GM12878 (cell line): Measurements from ENCODE around the gene COL1A1. TPM values are rescaled to one million over a fixed set of nuclear protein-coding genes. Genes with fewer than 3 reads are reported as not detected.
A peak's percentile ranks its signal among the peaks of the same experiment; 100 is the strongest.

Experiments
- ATAC-seq: fragments of 200-7000 bp; cut with Tn5 transposase; 3 replicates; pipeline ENCODE4 v1.9.1; 2020; ENCODE audit warnings: mild to moderate bottlenecking, moderate library complexity
- BruUV-seq: library from RNA; stranded (reverse); fragments of 400-500 nt; replicated peaks from 2 replicates; lab custom pipeline; 2021; lab: Mats Ljungman, UMichigan
- CTCF ChIA-PET: fragments of 300-600 bp; sonication (Branson Sonifier 250); formaldehyde crosslinking; extraction: SDS; loops from one replicate; lab custom pipeline; 2021; ENCODE audit warnings: inconsistent platforms; lab: Yijun Ruan, JAX
- POLR2A ChIA-PET: fragments of 350-600 bp; formaldehyde crosslinking; extraction: SDS; loops from one replicate; lab custom pipeline; 2021; ENCODE audit warnings: inconsistent platforms; lab: Charles Lee
- RAD21 ChIA-PET: fragments of 300-600 bp; sonication (Branson Sonifier 250); formaldehyde crosslinking; loops from one replicate; lab custom pipeline; 2023; ENCODE audit warnings: antibody characterized with exemption; ENCODE audit not compliant: unreplicated experiment; lab: Charles Lee
- SMC1A ChIA-PET: fragments of 300-600 bp; sonication (Branson Sonifier 250); formaldehyde crosslinking; loops from one replicate; lab custom pipeline; 2023; ENCODE audit not compliant: unreplicated experiment, uncharacterized antibody; lab: Charles Lee
- DNase-seq: peaks from one replicate; pipeline ENCODE4 v3.0.0-alpha.2; 2011; ENCODE audit warnings: low read depth, low spot score
- FAIRE-seq: peaks from 3 replicates; lab custom pipeline; 2011; peaks lifted over from hg19 to GRCh38; lab: Jason Lieb, UNC
- H2AFZ ChIP-seq: 2 replicates; pipeline ENCODE4 v1.6.0; 2011; ENCODE audit warnings: low read depth, low read length, control low read depth; ENCODE audit not compliant: control insufficient read depth
- H3K27ac ChIP-seq: 2 replicates; pipeline ENCODE4 v1.5.1; 2011; ENCODE audit warnings: control low read depth; ENCODE audit not compliant: control insufficient read depth, insufficient read depth
- H3K27me3 ChIP-seq, 2 experiments: replicated peaks in 1 of 2; 2 replicates each; pipeline versions ENCODE4 v1.6.0 to v1.6.1; 2011; ENCODE audit warnings: low read length in 1 of 2; ENCODE audit not compliant: control insufficient read depth in 2 of 2, insufficient read depth in 2 of 2
- H3K36me3 ChIP-seq, 2 experiments: 2 replicates each; pipeline ENCODE4 v1.5.1; 2011; ENCODE audit warnings: low read length in 1 of 2; ENCODE audit not compliant: control insufficient read depth in 2 of 2, insufficient read depth in 2 of 2
- H3K4me1 ChIP-seq: 2 replicates; pipeline ENCODE4 v1.6.1; 2011; ENCODE audit warnings: mild to moderate bottlenecking, low read length, moderate library complexity, mixed read lengths; ENCODE audit not compliant: control insufficient read depth, insufficient read depth
- H3K4me2 ChIP-seq: 2 replicates; pipeline ENCODE4 v1.6.0; 2011; ENCODE audit warnings: control low read depth; ENCODE audit not compliant: control insufficient read depth, insufficient read depth
- H3K4me3 ChIP-seq: fragments of 200-600 bp; sonication (generic); 2 replicates; pipeline ENCODE4 v1.5.1; 2016
- H3K79me2 ChIP-seq: 2 replicates; pipeline ENCODE4 v1.6.0; 2011; ENCODE audit warnings: low read length; ENCODE audit not compliant: control insufficient read depth, insufficient read depth
- H3K9ac ChIP-seq: 2 replicates; pipeline ENCODE4 v1.8.0; 2011; ENCODE audit warnings: low read length, control low read depth, mixed read lengths; ENCODE audit not compliant: control insufficient read depth, insufficient read depth
- H3K9me3 ChIP-seq: replicated peaks from 3 replicates; pipeline ENCODE4 v1.5.1; 2011; ENCODE audit warnings: mild to moderate bottlenecking, low read length; ENCODE audit not compliant: control insufficient read depth, insufficient read depth
- H4K20me1 ChIP-seq: 2 replicates; pipeline ENCODE4 v1.6.0; 2011; ENCODE audit not compliant: control insufficient read depth, insufficient read depth
- ATF7 ChIP-seq: fragments of 450-650 bp; IDR thresholded peaks from 2 replicates; pipeline ENCODE4 v1.6.1; 2016; ENCODE audit warnings: low read depth, mild to moderate bottlenecking
- BCL3 ChIP-seq: IDR thresholded peaks from 2 replicates; pipeline ENCODE4 v1.6.1; 2011; ENCODE audit warnings: borderline replicate concordance, low read depth, mild to moderate bottlenecking, moderate library complexity, low read length; ENCODE audit not compliant: insufficient read depth, poor library complexity, severe bottlenecking
- CREB1 ChIP-seq: IDR thresholded peaks from 2 replicates; pipeline ENCODE4 v1.6.1; 2012; ENCODE audit warnings: low read depth, mild to moderate bottlenecking, inconsistent platforms
- FOXM1 ChIP-seq: IDR thresholded peaks from 2 replicates; pipeline ENCODE4 v1.6.1; 2012; ENCODE audit warnings: low read depth, mild to moderate bottlenecking, inconsistent platforms, low read length, moderate library complexity
- POLR2AphosphoS2 ChIP-seq: IDR thresholded peaks from 2 replicates; pipeline ENCODE4 v1.6.1; 2011; ENCODE audit warnings: low read depth, mild to moderate bottlenecking, low read length, improper control_type of control experiment, moderate library complexity
- RCOR1 ChIP-seq: conservative IDR thresholded peaks from 2 replicates; pipeline ENCODE4 v1.6.1; 2012; ENCODE audit warnings: low read depth, low read length, improper control_type of control experiment
- SIN3A ChIP-seq: IDR thresholded peaks from 2 replicates; pipeline ENCODE4 v1.6.1; 2012; ENCODE audit warnings: low read depth, low read length, improper control_type of control experiment
- SUPT20H ChIP-seq: IDR thresholded peaks from 2 replicates; pipeline ENCODE4 v1.6.1; 2011; ENCODE audit warnings: low read depth, mild to moderate bottlenecking, low read length, moderate library complexity, borderline replicate concordance; ENCODE audit not compliant: control insufficient read depth
- YBX1 ChIP-seq: fragments of 450-650 bp; IDR thresholded peaks from 2 replicates; pipeline ENCODE4 v1.6.1; 2016; ENCODE audit warnings: antibody characterized with exemption
- ZNF622 ChIP-seq: fragments of 450-650 bp; IDR thresholded peaks from 2 replicates; pipeline ENCODE4 v1.6.1; 2017; ENCODE audit warnings: mild to moderate bottlenecking, inconsistent platforms
- ZZZ3 ChIP-seq: IDR thresholded peaks from 2 replicates; pipeline ENCODE4 v1.6.1; 2011; ENCODE audit warnings: low read depth; ENCODE audit not compliant: control insufficient read depth, insufficient read length
- WGBS: methylation state at CpG from one replicate; pipeline ENCODE4 v1.1.6; 2016; ENCODE audit warnings: low lambda C conversion rate; ENCODE audit not compliant: insufficient replicate concordance, insufficient coverage; ENCODE audit errors: missing lambda C conversion rate; 5-methylcytosine and 5-hydroxymethylcytosine counted together
- in situ Hi-C: fragments of 300-500 bp; cut with MboI; formaldehyde crosslinking; loops from 9 replicates; pipeline ENCODE4 v1.14.3; 2018; ENCODE audit warnings: mixed read lengths
- intact Hi-C: fragments of 100-400 bp; cut with micrococcal nuclease; formaldehyde crosslinking; loops from one replicate; pipeline ENCODE4 v1.14.2; 2022; ENCODE audit not compliant: unreplicated experiment
- polyA plus RNA-seq, 11 experiments: library from polyadenylated mRNA; depleted of rRNA in 4 of 11; unstranded in 6 of 11; stranded (reverse) in 5 of 11; fragments of >200 nt; fragmentation: Nextera tagmentation in 4 of 11; fragmentation: Illumina TruSeq in 1 of 11; extraction: Ambion mirVana in 4 of 11; extraction: Trizol in 1 of 11; gene quantifications; 1 replicate in 1 of 11; 2 replicates in 10 of 11; pipeline versions ENCODE4 v1.2.1 to v1.2.3, GENCODE V29; 2011 to 2016; ENCODE audit warnings: inconsistent platforms in 2 of 11, missing spikeins in 2 of 11, low read depth in 1 of 11
- total RNA-seq, 4 experiments: library from RNA; depleted of rRNA in 3 of 4; stranded (reverse); fragments of >200 nt in 3 of 4; fragmentation: Illumina TruSeq in 1 of 4; extraction: Trizol in 1 of 4; gene quantifications; 2 replicates each; pipeline versions ENCODE4 v1.2.1 to v1.2.3, GENCODE V29; 2013 to 2021
- TF ChIP-seq, protein P1 (sequence below): IDR thresholded peaks from 2 replicates; pipeline ENCODE4 v1.6.1; 2012; ENCODE audit warnings: low read depth, low read length, improper control_type of control experiment
- TF ChIP-seq, protein P2 (sequence below): IDR thresholded peaks from 2 replicates; pipeline ENCODE4 v1.6.1; 2012; ENCODE audit warnings: low read depth, low read length, improper control_type of control experiment
- TF ChIP-seq, protein P3 (sequence below): IDR thresholded peaks from 2 replicates; pipeline ENCODE4 v1.6.1; 2012; ENCODE audit warnings: low read depth, low read length, improper control_type of control experiment
- TF ChIP-seq, protein P4 (sequence below): fragments of 450-650 bp; IDR thresholded peaks from 2 replicates; pipeline ENCODE4 v1.6.1; 2017; ENCODE audit warnings: antibody characterized with exemption, mild to moderate bottlenecking, moderate library complexity

The COL1A1 gene
- total and polyA plus RNA-seq, 10 of the 15 experiments (the other 5 are each of a cell fraction or from before 2014, with no cell fraction given), result 0.18 to 7.7 (median 2.3) TPM

- ChIA-PET SMC1A (interaction anchor here (3.4 kb wide), 1 partner anchor 16 kb away, joined by 15 read pairs; no protein-coding TSS in a partner anchor), RAD21 (interaction anchor here (1.2 to 1.8 kb wide), 2 partner anchors 8 to 16 kb away, joined by 3 to 7 read pairs; no protein-coding TSS in a partner anchor), POLR2A (interaction anchor here (0.5 to 0.6 kb wide), 2 partner anchors 49 to 52 kb away, joined by 3 to 4 read pairs; no protein-coding TSS in a partner anchor), CTCF (interaction anchor here (0.7 to 9.3 kb wide), 7 partner anchors 10 to 481 kb away, joined by 3 to 99 read pairs (median 5); partner anchors contain the start of gene PDK2)
- Histone ChIP-seq H3K27me3 (no peaks in the 10 kb centered on the region), H3K9me3 (no peaks in the 10 kb centered on the region), H3K27ac (peak overlapping the region; percentile 19; the same call in 1 of the 2 replicates), H4K20me1 (peaks cover 11% of the 10 kb centered on the region), H3K4me1 (peaks cover 53% of the 10 kb centered on the region), H3K4me3 (peak overlapping the region; percentile 95), H3K4me2 (peak overlapping the region; percentile 96), H2AFZ (no peak overlapping the region), H3K36me3 (peaks cover 37 to 49% of the 10 kb centered on the region in 2 experiments), H3K9ac (peak overlapping the region; percentile 92), H3K79me2 (peaks cover 82% of the 10 kb centered on the region)
- in situ Hi-C loops, result no loop called here
- DNase-seq (no peak), FAIRE-seq (no peak), ATAC-seq (no peak)
- 53% methylated on average over 14 of the region's 16 CpGs for whole genome bisulfite sequencing
- intact Hi-C loops, result loop anchor here (5.0 kb wide), 1 partner anchor 48 kb away; the partner anchor contains the start of gene PDK2
- BruUV-seq, result no TSS peak
- TF ChIP-seq, protein P1, sequence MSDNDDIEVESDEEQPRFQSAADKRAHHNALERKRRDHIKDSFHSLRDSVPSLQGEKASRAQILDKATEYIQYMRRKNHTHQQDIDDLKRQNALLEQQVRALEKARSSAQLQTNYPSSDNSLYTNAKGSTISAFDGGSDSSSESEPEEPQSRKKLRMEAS, result no peak
- TF ChIP-seq YBX1, result no peak
- no peak for TF ChIP-seq CREB1
- no peak for TF ChIP-seq ZZZ3
- no peak for TF ChIP-seq ATF7
- TF ChIP-seq, protein P2, sequence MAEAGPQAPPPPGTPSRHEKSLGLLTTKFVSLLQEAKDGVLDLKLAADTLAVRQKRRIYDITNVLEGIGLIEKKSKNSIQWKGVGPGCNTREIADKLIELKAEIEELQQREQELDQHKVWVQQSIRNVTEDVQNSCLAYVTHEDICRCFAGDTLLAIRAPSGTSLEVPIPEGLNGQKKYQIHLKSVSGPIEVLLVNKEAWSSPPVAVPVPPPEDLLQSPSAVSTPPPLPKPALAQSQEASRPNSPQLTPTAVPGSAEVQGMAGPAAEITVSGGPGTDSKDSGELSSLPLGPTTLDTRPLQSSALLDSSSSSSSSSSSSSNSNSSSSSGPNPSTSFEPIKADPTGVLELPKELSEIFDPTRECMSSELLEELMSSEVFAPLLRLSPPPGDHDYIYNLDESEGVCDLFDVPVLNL, result no peak
- no peak for TF ChIP-seq RCOR1
- no peak for TF ChIP-seq ZNF622
- no peak for TF ChIP-seq SIN3A
- no peak for TF ChIP-seq SUPT20H
- TF ChIP-seq, protein P3, sequence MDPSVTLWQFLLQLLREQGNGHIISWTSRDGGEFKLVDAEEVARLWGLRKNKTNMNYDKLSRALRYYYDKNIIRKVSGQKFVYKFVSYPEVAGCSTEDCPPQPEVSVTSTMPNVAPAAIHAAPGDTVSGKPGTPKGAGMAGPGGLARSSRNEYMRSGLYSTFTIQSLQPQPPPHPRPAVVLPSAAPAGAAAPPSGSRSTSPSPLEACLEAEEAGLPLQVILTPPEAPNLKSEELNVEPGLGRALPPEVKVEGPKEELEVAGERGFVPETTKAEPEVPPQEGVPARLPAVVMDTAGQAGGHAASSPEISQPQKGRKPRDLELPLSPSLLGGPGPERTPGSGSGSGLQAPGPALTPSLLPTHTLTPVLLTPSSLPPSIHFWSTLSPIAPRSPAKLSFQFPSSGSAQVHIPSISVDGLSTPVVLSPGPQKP, result no peak
- no peak; the same call in 1 of the 2 replicates for TF ChIP-seq POLR2AphosphoS2
- no peak for TF ChIP-seq FOXM1
- TF ChIP-seq, protein P4, sequence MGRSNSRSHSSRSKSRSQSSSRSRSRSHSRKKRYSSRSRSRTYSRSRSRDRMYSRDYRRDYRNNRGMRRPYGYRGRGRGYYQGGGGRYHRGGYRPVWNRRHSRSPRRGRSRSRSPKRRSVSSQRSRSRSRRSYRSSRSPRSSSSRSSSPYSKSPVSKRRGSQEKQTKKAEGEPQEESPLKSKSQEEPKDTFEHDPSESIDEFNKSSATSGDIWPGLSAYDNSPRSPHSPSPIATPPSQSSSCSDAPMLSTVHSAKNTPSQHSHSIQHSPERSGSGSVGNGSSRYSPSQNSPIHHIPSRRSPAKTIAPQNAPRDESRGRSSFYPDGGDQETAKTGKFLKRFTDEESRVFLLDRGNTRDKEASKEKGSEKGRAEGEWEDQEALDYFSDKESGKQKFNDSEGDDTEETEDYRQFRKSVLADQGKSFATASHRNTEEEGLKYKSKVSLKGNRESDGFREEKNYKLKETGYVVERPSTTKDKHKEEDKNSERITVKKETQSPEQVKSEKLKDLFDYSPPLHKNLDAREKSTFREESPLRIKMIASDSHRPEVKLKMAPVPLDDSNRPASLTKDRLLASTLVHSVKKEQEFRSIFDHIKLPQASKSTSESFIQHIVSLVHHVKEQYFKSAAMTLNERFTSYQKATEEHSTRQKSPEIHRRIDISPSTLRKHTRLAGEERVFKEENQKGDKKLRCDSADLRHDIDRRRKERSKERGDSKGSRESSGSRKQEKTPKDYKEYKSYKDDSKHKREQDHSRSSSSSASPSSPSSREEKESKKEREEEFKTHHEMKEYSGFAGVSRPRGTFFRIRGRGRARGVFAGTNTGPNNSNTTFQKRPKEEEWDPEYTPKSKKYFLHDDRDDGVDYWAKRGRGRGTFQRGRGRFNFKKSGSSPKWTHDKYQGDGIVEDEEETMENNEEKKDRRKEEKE, result no peak
- TF ChIP-seq BCL3, result no peak
These were observed 56.4 kb downstream of the COL1A1 start for GRCh38 chr17:50144845-50145531.
